Upper lobe of left lung (tissue), 4 donors: ENCODE data around the gene MTCL1.

Source experiments
- CTCF ChIP-seq, 6 experiments: fragments of 450-650 bp in 4 of 6; fragments of 200-600 bp in 2 of 6; sonication (generic) in 2 of 6; IDR thresholded peaks; one replicate each; pipeline ENCODE4 v1.5.1; 2016 to 2019; ENCODE audit warnings: antibody characterized with exemption in 6 of 6
- EP300 ChIP-seq, 4 donors: sonication (generic); formaldehyde crosslinking; IDR thresholded peaks; one replicate each; pipeline ENCODE4 v1.5.1; 2017; ENCODE audit warnings: antibody characterized with exemption in 4 of 4, control low read depth in 2 of 4
- POLR2A ChIP-seq, 4 donors: fragments of 450-650 bp; IDR thresholded peaks; one replicate each; pipeline ENCODE4 v1.5.1; 2016 to 2017; ENCODE audit warnings: antibody characterized with exemption in 4 of 4, mild to moderate bottlenecking in 2 of 4
- POLR2AphosphoS5 ChIP-seq, 2 donors: sonication (generic); formaldehyde crosslinking; IDR thresholded peaks; one replicate each; pipeline ENCODE4 v1.5.1; 2017; ENCODE audit warnings: antibody characterized with exemption in 2 of 2

DNA sequence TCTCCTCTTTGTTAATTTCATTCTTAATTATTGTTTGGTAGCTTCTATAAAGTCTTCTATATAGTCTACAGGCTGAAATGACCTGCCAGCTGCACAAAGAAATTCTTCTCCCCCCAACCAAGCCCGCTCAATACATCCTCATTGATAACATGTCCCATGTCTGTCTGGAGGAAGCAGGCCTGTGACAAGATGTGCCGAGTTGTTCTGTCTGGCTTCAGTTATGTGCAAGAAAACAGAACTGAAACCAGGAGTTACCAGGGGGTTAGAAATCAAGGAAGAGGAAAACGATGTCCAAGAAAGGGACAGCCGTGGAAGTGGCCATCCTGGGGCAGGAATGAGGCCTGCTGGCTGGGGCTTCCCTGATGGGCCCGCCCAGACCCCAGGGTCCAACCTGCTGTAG, 57.6 kb downstream of the MTCL1 start:
- no peak for TF ChIP-seq CTCF (IDR thresholded peaks at IDR 0.05)
- no peak for TF ChIP-seq POLR2AphosphoS5 (IDR thresholded peaks at IDR 0.05)
- TF ChIP-seq POLR2A (IDR thresholded peaks at IDR 0.05): no peak
- no peak for TF ChIP-seq EP300 (IDR thresholded peaks at IDR 0.05)
